HG03575 (cell line): ENCODE results near the gene PHC2.
"Not testable (repeated sequence)": the region's sequence is repeated elsewhere in the genome, so short reads cannot be mapped to it uniquely, and the experiment has no call there.

Experiments
- ATAC-seq: cut with Tn5 transposase; IDR thresholded peaks from one replicate; pipeline ENCODE4 v1.9.1; 2021; ENCODE audit not compliant: unreplicated experiment, insufficient number of reproducible peaks, low FRiP score; ENCODE audit errors: extremely low read depth

Gene PHC2

DNA sequence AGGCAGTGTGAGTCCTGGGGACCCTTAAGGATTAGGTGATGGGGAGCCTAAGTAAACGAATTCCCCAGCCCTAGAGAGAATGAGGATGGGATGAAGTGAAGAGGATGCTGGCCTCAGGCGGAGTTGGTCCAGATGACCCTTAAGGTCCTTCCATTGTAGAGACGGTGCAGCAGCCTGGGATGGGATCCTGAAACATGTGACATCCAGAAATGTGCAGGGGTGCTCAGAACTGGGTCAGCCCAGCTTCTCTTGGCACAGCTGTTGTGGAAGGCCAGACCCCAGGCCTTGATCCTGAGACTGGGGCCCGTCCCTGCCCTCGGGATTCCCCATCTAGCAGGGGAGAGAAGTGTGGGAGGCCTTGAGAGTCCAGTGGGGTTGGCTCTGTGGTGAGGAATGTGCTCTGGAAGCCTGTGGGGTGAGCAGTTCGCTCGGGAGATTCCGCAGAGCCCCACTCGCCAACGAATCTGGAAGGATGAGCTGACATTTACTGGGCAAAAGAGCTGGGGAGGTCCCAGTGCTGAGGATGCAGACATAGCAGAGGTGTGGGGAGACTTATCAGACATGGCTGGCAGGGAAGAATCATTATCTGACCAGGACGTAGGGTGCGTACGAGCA is 138.1 kb downstream of the PHC2 start:
- ATAC-seq = no peak

DNA sequence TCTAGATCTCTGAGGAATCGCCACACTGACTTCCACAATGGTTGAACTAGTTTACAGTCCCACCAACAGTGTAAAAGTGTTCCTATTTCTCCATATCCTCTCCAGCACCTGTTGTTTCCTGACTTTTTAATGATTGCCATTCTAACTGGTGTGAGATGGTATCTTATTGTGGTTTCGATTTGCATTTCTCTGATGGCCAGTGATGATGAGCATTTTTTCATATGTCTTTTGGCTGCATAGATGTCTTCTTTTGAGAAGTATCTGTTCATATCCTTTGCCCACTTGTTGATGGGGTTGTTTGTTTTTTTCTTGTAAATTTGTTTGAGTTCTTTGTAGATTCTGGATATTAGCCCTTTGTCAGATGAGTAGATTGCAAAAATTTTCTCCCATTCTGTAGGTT is 140.3 kb downstream of the PHC2 start:
- not testable (repeated sequence) for ATAC-seq

DNA sequence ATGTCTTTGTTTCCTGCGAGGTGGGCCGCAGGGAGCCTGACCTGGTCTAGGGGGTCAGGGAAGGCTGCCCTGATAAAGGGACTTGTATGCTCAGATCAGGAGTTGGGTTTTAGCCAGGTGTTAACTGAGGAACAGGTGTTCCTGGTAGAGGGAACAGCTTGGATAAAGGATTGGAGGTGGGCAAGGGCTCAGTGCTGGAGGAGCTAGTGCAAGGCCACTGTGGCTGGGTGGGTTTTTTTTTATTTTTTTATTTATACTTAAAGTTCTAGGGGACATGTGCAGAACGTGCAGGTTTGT is 141.1 kb downstream of the PHC2 start:
- no peak for ATAC-seq

DNA sequence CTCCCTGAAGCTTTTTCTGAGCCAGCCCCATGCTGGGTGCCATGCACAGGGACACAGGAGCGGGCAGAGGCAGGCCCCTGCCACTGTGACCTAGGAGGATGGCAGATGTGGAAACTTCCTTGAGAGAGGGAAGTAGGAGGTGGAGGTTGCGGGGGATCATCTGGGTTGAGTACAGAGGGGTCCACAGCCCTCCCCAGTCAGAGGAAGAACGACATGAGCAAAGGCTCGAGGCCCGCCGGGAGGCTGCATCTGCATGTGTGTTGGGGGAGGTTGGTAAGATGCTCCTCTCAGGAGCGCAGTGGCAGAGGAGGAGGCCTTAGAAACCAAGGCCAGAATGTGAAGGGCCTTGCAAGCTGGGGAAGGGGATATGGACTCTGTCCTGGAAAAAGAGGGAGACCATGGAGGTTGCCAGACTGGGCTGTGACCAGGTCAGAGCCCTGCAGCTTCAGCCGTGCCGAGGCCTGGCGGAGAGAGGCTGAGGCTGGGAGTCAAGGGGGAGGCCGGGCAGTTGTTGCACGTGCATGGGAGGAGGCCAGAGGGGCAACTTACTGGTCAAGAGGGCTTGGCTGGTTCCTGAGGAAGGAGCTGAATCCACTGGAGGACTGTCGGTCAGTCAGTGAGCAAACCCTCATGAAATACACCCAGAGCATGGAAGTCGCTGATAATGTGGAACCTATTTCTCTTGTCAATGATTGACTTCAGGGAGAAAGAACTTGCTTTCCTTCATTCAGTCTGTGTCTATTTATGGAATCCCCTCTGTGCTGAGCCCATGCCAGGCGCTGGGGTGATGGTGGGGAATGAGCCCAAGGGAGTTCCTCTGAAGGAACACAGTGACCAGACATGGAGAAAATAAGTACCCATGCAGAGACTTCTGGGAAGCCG is 141.7 kb downstream of the PHC2 start:
- ATAC-seq = no peak

DNA sequence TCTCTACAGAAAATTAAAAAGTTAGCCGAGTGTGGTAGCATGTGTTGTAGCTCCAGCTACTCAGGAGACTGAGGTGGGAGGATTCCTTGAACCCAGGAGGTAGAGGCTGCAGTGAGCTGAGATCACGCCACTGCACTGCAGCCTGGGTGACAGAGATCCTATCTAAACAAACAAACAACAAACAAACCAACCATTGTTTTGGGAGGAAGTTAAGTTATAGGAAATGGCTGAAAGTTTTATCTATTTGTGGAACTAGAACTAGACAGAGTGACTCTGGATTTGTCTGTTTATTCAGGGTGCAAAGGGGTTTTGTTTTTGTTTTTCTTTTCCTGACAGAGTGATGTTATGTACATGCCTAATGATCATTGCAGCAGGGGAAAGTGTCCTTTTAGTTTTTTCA is 143.6 kb downstream of the PHC2 start:
- ATAC-seq = no peak

GRCh38 chr1:33286451-33287185 is 144.3 kb downstream of the PHC2 start:
- ATAC-seq = no peak

GRCh38 chr1:33284049-33284448 is 146.8 kb downstream of the PHC2 start:
- ATAC-seq = no peak

DNA sequence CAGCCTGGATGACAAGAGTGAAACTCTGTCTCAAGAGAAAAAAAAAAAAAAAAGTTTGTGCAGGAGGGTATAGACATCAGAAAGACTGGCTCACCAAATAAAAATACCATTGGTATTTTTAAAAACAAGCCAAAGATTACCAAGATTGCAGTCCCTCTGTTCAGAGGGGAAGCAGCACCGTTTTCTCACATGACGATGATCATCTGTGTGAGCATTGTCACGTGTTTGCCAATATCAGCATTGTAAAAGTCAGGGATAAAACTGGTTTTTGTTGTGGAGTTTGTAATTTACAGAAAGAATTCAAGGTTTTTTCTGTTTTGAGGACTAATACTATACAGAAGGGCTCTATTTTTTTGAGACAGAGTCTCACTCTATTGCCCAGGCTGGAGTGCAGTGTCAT is 148.1 kb downstream of the PHC2 start:
- no peak for ATAC-seq

DNA sequence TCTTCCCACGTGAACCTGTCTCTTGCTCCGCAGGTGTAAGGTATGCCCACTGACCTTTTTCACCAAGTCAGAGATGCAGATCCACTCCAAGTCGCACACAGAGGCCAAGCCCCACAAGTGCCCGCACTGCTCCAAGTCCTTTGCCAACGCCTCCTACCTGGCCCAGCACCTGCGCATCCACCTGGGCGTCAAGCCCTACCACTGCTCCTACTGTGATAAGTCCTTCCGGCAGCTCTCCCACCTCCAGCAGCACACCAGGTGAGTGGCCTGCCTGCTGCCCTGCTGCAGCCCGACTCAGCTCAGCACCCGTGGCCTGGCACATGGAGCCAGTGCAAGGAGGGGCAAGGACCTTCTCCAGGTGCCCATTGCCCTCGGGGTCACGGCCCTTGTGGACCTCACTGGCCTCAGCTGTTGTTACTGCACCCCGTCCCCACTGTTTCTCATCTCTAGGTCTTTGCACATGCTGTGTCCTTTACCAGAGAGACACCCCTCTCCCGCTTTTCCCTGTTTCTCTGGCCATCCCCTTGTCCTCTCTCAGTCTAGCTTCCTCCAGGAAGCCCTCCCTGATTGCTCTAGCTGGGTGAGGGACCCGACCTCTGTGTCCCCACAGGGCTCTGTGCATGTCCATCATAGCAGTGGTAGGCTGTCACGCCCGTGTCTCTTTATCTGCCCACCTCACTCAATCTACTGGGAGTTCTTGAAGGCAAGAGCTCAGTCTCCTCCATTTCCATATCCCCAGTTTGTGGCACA is 149.2 kb downstream of the PHC2 start:
- no peak for ATAC-seq

- ATAC-seq = no peak
Observed at GRCh38 chr1:33280091-33280661, 150.7 kb downstream of the PHC2 start.

GRCh38 chr1:33277488-33278084 is 153.3 kb downstream of the PHC2 start:
- ATAC-seq = no peak

- no peak for ATAC-seq
Observed at GRCh38 chr1:33276573-33277298, 154.2 kb downstream of the PHC2 start.

DNA sequence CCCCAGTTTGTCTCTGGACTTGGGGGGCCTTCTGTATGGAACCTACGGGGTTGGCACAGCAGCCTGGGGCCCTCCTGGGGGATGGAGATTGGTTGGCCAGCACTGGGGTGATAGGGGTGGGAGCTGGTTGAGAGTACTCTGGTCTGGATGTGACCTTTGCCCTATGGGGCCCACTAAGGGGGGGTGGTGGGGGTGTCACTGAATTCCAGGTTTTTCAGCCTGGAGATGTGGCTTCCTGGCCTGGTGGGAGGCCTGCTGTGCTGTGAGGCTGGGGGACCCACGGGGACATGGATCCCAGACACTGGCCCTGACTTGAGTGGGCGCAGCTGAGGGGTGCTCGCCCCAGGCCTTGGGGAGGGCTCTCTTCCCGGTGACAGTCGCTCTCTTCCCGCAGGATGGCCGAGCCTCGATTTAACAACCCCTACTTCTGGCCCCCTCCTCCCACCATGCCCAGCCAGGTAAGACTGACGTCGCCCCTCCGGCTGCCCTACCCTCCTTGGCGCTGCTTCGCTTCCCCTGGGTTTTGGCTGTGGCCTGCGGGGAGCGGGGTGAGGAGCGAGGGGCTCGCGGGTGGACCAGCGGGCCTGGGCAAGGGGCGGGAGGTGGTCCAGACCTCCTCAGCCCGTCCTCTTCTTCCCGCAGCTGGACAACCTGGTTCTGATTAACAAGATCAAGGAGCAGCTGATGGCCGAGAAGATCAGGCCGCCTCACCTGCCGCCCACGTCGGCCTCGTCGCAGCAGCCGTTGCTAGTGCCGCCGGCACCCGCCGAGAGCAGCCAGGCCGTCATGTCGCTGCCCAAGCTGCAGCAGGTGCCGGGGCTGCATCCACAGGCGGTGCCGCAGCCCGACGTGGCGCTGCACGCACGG is 155.0 kb downstream of the PHC2 start:
- no peak for ATAC-seq

DNA sequence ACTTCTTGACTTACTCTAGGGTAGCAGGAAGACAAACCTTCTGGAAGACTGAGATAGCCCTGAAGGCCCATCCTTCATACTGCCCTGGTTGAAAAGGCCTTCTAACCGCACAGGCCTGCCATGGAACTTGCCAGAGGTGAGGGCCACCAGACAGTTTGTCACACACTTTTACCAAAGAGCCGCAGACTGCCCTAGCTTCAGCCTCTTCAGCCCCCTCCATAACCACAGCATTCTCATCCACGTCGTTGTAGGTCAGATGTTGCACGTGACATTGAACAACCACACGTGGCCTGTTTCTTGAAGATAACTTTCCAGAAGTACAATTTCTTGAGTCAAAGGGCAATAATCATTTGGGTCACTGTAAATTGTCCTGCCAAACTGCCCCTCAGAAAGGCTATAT is 155.7 kb downstream of the PHC2 start:
- no peak for ATAC-seq

DNA sequence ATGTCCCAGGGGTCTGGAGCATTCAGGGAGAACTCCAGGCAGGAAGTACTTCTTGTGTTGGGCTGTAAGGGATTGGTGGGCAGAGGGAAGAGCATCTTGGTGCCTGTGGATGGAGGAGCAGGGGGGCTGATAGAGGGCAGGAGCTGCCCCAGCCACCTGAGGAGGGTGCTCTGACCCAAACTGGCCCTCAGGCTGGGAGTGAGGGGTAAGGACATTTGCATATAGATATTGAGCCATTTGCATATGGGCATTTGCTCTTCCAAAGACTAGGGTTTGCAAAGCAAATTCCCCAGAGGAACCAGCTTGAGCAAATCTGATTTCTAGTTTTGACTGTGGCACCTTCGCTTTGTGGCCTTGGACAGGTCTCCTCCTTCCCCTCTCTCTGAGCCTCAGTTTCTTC is 156.4 kb downstream of the PHC2 start:
- ATAC-seq = no peak

GRCh38 chr1:33273961-33274371 is 156.9 kb downstream of the PHC2 start:
- no peak for ATAC-seq
